ENCODE measurements around the gene BABAM1. TPM values are rescaled to one million over a fixed set of nuclear protein-coding genes. Genes with fewer than 3 reads are reported as not detected.

Gene BABAM1
- total and polyA plus RNA-seq, 2 of the 4 experiments (the other 2 are of a cell fraction) = 95.1 to 101 TPM

- peak; percentile 65; the same call in 1 of the 2 replicates for TF ChIP-seq USF2 (IDR thresholded peaks at IDR 0.05; ENCODE audit: low read depth, low read length)
- TF ChIP-seq NFE2L2 (IDR thresholded peaks at IDR 0.05; ENCODE audit: low read depth, low read length) = no peak
Measured at GRCh38 chr19:17305517-17306284, 38.5 kb downstream of the BABAM1 start, which contains the start of gene MRPL34 (continued).

GRCh38 chr19:17306285-17306714 is 39.1 kb downstream of the BABAM1 start:
- H3K79me1 ChIP-seq (ENCODE audit: low read depth in 1 of 2, low read length in 2 of 2) = peaks cover 26 to 66% of the 10 kb centered on the region in 2 experiments
- no peaks in the 10 kb centered on the region for H3K9me3 ChIP-seq (ENCODE audit: control insufficient read depth, insufficient read depth, low read length)
- H3K18ac ChIP-seq (ENCODE audit: low read depth, low read length) = no peak overlapping the region
- H3K27me3 ChIP-seq (ENCODE audit: control insufficient read depth, insufficient read depth, low read length) = no peaks in the 10 kb centered on the region
- H4K5ac ChIP-seq (ENCODE audit: low read depth, low read length) = peak overlapping the region; percentile 28; the same call in 1 of the 2 replicates
- H3K4me1 ChIP-seq (ENCODE audit: control insufficient read depth, insufficient read depth, low read length) = peaks cover 8% of the 10 kb centered on the region
- CTCF ChIA-PET = interaction anchor here (0.7 kb wide), 1 partner anchor 18 kb away, joined by 7 read pairs; no protein-coding TSS in a partner anchor
- H2AK5ac ChIP-seq (ENCODE audit: low read depth, low read length) = peak overlapping the region; percentile 55
- intact Hi-C loops (cut with micrococcal nuclease) (no loop called here), dilution Hi-C loops (cut with HindIII; ENCODE audit: low sequenced_read_pairs, unreplicated experiment) (no loop called here), in situ Hi-C loops (cut with MboI; ENCODE audit: low sequenced_read_pairs) (no loop called here)
- H3K4me3 ChIP-seq (ENCODE audit: insufficient read depth, low read depth, low read length) = peak overlapping the region; percentile 55
- H4K8ac ChIP-seq (ENCODE audit: low read depth in 2 of 2, low read length in 2 of 2) = peak overlapping the region; percentile 48 to 83
- no peak overlapping the region for H2BK20ac ChIP-seq (ENCODE audit: low read depth, low read length)
- H2BK120ac ChIP-seq (ENCODE audit: low read depth, low read length) = no peak overlapping the region
- H3K4ac ChIP-seq (ENCODE audit: low read depth, low read length) = peak overlapping the region; percentile 71
- H2BK15ac ChIP-seq (ENCODE audit: low read depth, low read length) = peak overlapping the region; percentile 87; the same call in 2 of the 3 replicates
- no peaks in the 10 kb centered on the region for H3K36me3 ChIP-seq (ENCODE audit: control insufficient read depth, insufficient read depth, low read length)
- H3K9me1 ChIP-seq (ENCODE audit: insufficient read depth, low read length) = peaks cover 26% of the 10 kb centered on the region
- no TSS peak for BruUV-seq (replicated peaks)
- peak overlapping the region; percentile 77 for H4K91ac ChIP-seq (ENCODE audit: insufficient read depth, low read depth, low read length)
- H2BK5ac ChIP-seq (ENCODE audit: low read depth, low read length, poor library complexity, severe bottlenecking) = peak overlapping the region; percentile 57
- TF ChIP-seq RCOR1 (IDR thresholded peaks at IDR 0.05; ENCODE audit: insufficient replicate concordance, low read length) = no peak
- peak; percentile 54; the same call in 1 of the 2 replicates for TF ChIP-seq MXI1 (IDR thresholded peaks at IDR 0.05; ENCODE audit: borderline replicate concordance, low read depth, low read length)
- H3K27ac ChIP-seq (ENCODE audit: insufficient read depth, low read length) = peak overlapping the region; percentile 61
- no peak for ATAC-seq (ENCODE audit: low read depth)
- POLR2A ChIA-PET (ENCODE audit: unreplicated experiment) = no interaction called here
- 0% methylated on average over 14 of the region's 28 CpGs; no CpG with 5 or more reads in 1 of the 2 experiments for WGBS, 2 experiments (ENCODE audit: extremely low coverage in 2 of 2, insufficient read length in 1 of 2)
- H3K23ac ChIP-seq (ENCODE audit: low read depth, low read length) = peak overlapping the region; percentile 96
- peak overlapping the region; percentile 33 for H3K56ac ChIP-seq (ENCODE audit: extremely low read depth, insufficient read depth, low read length)
- peak overlapping the region; percentile 64 for H3K9ac ChIP-seq (ENCODE audit: low read depth, low read length)
- no peak for DNase-seq
- H4K20me1 ChIP-seq (ENCODE audit: insufficient read depth, low read length) = peaks cover 4% of the 10 kb centered on the region
- H2AFZ ChIP-seq (replicated peaks; ENCODE audit: low read length, poor library complexity) = peak overlapping the region; percentile 94
- H3K4me2 ChIP-seq (ENCODE audit: low read depth, low read length) = peak overlapping the region; percentile 92
- peak overlapping the region; percentile 71 for H3K14ac ChIP-seq (replicated peaks; ENCODE audit: low read depth, low read length)
- peak overlapping the region; percentile 94 for H2AK9ac ChIP-seq (replicated peaks; ENCODE audit: low read depth, low read length, poor library complexity)
